Activated CD8-positive, alpha-beta T cell treated with anti-CD3 and anti-CD28 coated beads for 36 hours (primary cell): ENCODE measurements around the gene SEMA4G. TPM values are rescaled to one million over a fixed set of nuclear protein-coding genes. Genes with fewer than 3 reads are reported as not detected.

Experiments used
- ATAC-seq: fragments of 200-7000 bp; cut with Tn5 transposase; one replicate; pipeline ENCODE4 v1.10.0; 2021; ENCODE audit warnings: mild to moderate bottlenecking, moderate library complexity
- CTCF ChIA-PET: fragments of 350-600 bp; sonication (Branson Sonifier 250); formaldehyde crosslinking; loops from one replicate; lab custom pipeline; 2021; ENCODE audit warnings: antibody characterized with exemption; lab: Charles Lee
- POLR2A ChIA-PET: fragments of 350-600 bp; sonication (Branson Sonifier 250); formaldehyde crosslinking; loops from one replicate; lab custom pipeline; 2021; ENCODE audit warnings: antibody characterized with exemption; lab: Charles Lee
- DNase-seq: peaks from one replicate; pipeline ENCODE4 v3.0.0-alpha.2; 2020
- H3K27ac Mint-ChIP-seq: one replicate; pipeline ENCODE4 v1.8.0; 2021; ENCODE audit warnings: mild to moderate bottlenecking, mixed read lengths
- H3K27me3 Mint-ChIP-seq: one replicate; pipeline ENCODE4 v1.8.0; 2021; ENCODE audit warnings: mixed read lengths
- H3K36me3 Mint-ChIP-seq: one replicate; pipeline ENCODE4 v1.8.0; 2021; ENCODE audit warnings: low read depth, mixed read lengths
- H3K4me1 Mint-ChIP-seq: one replicate; pipeline ENCODE4 v1.8.0; 2021; ENCODE audit warnings: low read depth, mixed read lengths
- H3K4me3 Mint-ChIP-seq: one replicate; pipeline ENCODE4 v1.8.0; 2021; ENCODE audit warnings: mild to moderate bottlenecking, moderate library complexity, mixed read lengths
- H3K9me3 Mint-ChIP-seq: one replicate; pipeline ENCODE4 v1.8.0; 2021; ENCODE audit warnings: mixed read lengths
- CTCF ChIP-seq: fragments of 200-600 bp; IDR thresholded peaks from one replicate; pipeline ENCODE4 v1.8.0; 2022; ENCODE audit warnings: antibody characterized with exemption, mild to moderate bottlenecking
- intact Hi-C: fragments of 100-400 bp; cut with micrococcal nuclease; formaldehyde crosslinking; loops from one replicate; pipeline ENCODE4 v1.10.0; 2022
- total RNA-seq, 2 experiments: library from RNA; stranded (reverse); gene quantifications; one replicate each; pipeline ENCODE4 v1.2.3, GENCODE V29; 2021

The SEMA4G gene
- total RNA-seq, 2 experiments from 2014 or later = 1.2 to 1.6 TPM

GRCh38 chr10:100983868-100984671 lies 14.8 kb downstream of the SEMA4G start:
- CTCF ChIA-PET = interaction anchor here (6.6 kb wide), 1 partner anchor 13 kb away, joined by 50 read pairs; no protein-coding TSS in a partner anchor
- ATAC-seq = no peak
- POLR2A ChIA-PET = no interaction called here
- H3K4me3 Mint-ChIP-seq = no peak overlapping the region
- H3K36me3 Mint-ChIP-seq = peaks cover 10% of the 10 kb centered on the region
- no peak for TF ChIP-seq CTCF
- no peaks in the 10 kb centered on the region for H3K27me3 Mint-ChIP-seq
- peaks cover 23% of the 10 kb centered on the region for H3K4me1 Mint-ChIP-seq
- no peak overlapping the region for H3K27ac Mint-ChIP-seq
- intact Hi-C loops = no loop called here
- H3K9me3 Mint-ChIP-seq = no peaks in the 10 kb centered on the region
- no peak for DNase-seq

GRCh38 chr10:100984672-100985177 lies 15.4 kb downstream of the SEMA4G start:
- Mint-ChIP-seq H3K27ac (no peak overlapping the region), H3K27me3 (no peaks in the 10 kb centered on the region), H3K36me3 (peaks cover 17% of the 10 kb centered on the region), H3K4me1 (peaks cover 29% of the 10 kb centered on the region), H3K4me3 (no peak overlapping the region), H3K9me3 (no peaks in the 10 kb centered on the region)
- POLR2A ChIA-PET = interaction anchor here (1.1 to 1.2 kb wide), 2 partner anchors 11 to 19 kb away, joined by 3 read pairs; no protein-coding TSS in a partner anchor
- ATAC-seq (no peak), DNase-seq (no peak)
- intact Hi-C loops = no loop called here
- TF ChIP-seq CTCF = no peak
- CTCF ChIA-PET = interaction anchor here (2.2 to 6.6 kb wide), 3 partner anchors 13 to 16 kb away, joined by 6 to 50 read pairs (median 9); partner anchors contain the start of genes LZTS2 and SEMA4G

- ATAC-seq = no peak
- no peak for TF ChIP-seq CTCF
- peaks cover 31% of the 10 kb centered on the region for H3K4me1 Mint-ChIP-seq
- no peak overlapping the region for H3K4me3 Mint-ChIP-seq
- peaks cover 19% of the 10 kb centered on the region for H3K36me3 Mint-ChIP-seq
- H3K27ac Mint-ChIP-seq = no peak overlapping the region
- intact Hi-C loops = no loop called here
- CTCF ChIA-PET = interaction anchor here (1.4 to 6.6 kb wide), 4 partner anchors 12 to 29 kb away, joined by 6 to 50 read pairs (median 8); partner anchors contain the start of genes LZTS2 and SEMA4G
- DNase-seq = no peak
- no peaks in the 10 kb centered on the region for H3K9me3 Mint-ChIP-seq
- H3K27me3 Mint-ChIP-seq = no peaks in the 10 kb centered on the region
- POLR2A ChIA-PET = interaction anchor here (1.1 to 1.3 kb wide), 3 partner anchors 11 to 20 kb away, joined by 3 to 5 read pairs (median 3); no protein-coding TSS in a partner anchor
Observed at GRCh38 chr10:100985336-100985735, 16.0 kb downstream of the SEMA4G start.

- Mint-ChIP-seq H3K4me1 (peaks cover 40% of the 10 kb centered on the region), H3K4me3 (peak overlapping the region; percentile 96), H3K27ac (no peak overlapping the region)
Observed at GRCh38 chr10:100986623-100986951, 17.3 kb downstream of the SEMA4G start.

More at GRCh38 chr10:100986623-100986951, 17.3 kb downstream of the SEMA4G start:
- POLR2A ChIA-PET = interaction anchor here (0.9 to 2.9 kb wide), 5 partner anchors 11 to 73 kb away, joined by 3 to 25 read pairs (median 5); partner anchors contain the start of gene LZTS2
- intact Hi-C loops = no loop called here
- no peak for TF ChIP-seq CTCF
- CTCF ChIA-PET = interaction anchor here (1.1 to 6.6 kb wide), 5 partner anchors 11 to 45 kb away, joined by 3 to 50 read pairs (median 6); partner anchors contain the start of genes LZTS2, PDZD7, SEMA4G and SFXN3
- Mint-ChIP-seq H3K36me3 (peaks cover 30% of the 10 kb centered on the region), H3K27me3 (no peaks in the 10 kb centered on the region), H3K9me3 (no peaks in the 10 kb centered on the region)
- no peak for ATAC-seq
- no peak for DNase-seq
